Neural crest cell (in vitro differentiated cells): ENCODE measurements around the gene FLRT3. TPM values are rescaled to one million over a fixed set of nuclear protein-coding genes. Genes with fewer than 3 reads are reported as not detected.

Experiments
- DNase-seq: peaks from one replicate; pipeline ENCODE4 v3.0.0; 2021; ENCODE audit warnings: low read depth, mixed read lengths, low spot score
- H3K27ac Mint-ChIP-seq: one replicate; pipeline ENCODE4 v1.8.0; 2021; ENCODE audit warnings: mild to moderate bottlenecking, mixed read lengths; ENCODE audit not compliant: unreplicated experiment
- H3K27me3 Mint-ChIP-seq: 2 replicates; pipeline ENCODE4 v1.8.0; 2021; ENCODE audit warnings: low read depth, mild to moderate bottlenecking, mixed read lengths
- H3K36me3 Mint-ChIP-seq: 2 replicates; pipeline ENCODE4 v1.8.0; 2021; ENCODE audit warnings: low read depth, mild to moderate bottlenecking, mixed read lengths
- H3K4me1 Mint-ChIP-seq: 2 replicates; pipeline ENCODE4 v1.8.0; 2021; ENCODE audit warnings: mixed read lengths
- H3K4me3 Mint-ChIP-seq: one replicate; pipeline ENCODE4 v1.8.0; 2021; ENCODE audit warnings: mild to moderate bottlenecking, mixed read lengths
- H3K9me3 Mint-ChIP-seq: 2 replicates; pipeline ENCODE4 v1.8.0; 2021; ENCODE audit warnings: mixed read lengths
- CTCF ChIP-seq: fragments of 200-600 bp; sonication (generic); conservative IDR thresholded peaks from 2 replicates; pipeline ENCODE4 v1.5.0; 2021; ENCODE audit warnings: antibody characterized with exemption, mild to moderate bottlenecking
- total RNA-seq: library from RNA; stranded (reverse); gene quantifications from 2 replicates; pipeline ENCODE4 v1.2.1, GENCODE V29; 2021

Gene FLRT3
- total RNA-seq, 1 donor from 2014 or later: 35.2 TPM

GRCh38 chr20:14378326-14378725 lies 40.9 kb upstream of the FLRT3 start:
- Mint-ChIP-seq H3K4me3 (no peak overlapping the region), H3K36me3 (peaks cover 10% of the 10 kb centered on the region), H3K4me1 (peaks cover 48% of the 10 kb centered on the region), H3K27me3 (no peaks in the 10 kb centered on the region), H3K9me3 (peaks cover 5% of the 10 kb centered on the region), H3K27ac (no peak overlapping the region)
- no peak for TF ChIP-seq CTCF
- DNase-seq: no peak

- Mint-ChIP-seq H3K9me3 (peaks cover 4% of the 10 kb centered on the region), H3K4me3 (peak overlapping the region; percentile 71), H3K27ac (peak overlapping the region; percentile 59), H3K4me1 (peaks cover 66% of the 10 kb centered on the region), H3K36me3 (peaks cover 8% of the 10 kb centered on the region), H3K27me3 (no peaks in the 10 kb centered on the region)
- no peak for TF ChIP-seq CTCF
- no peak for DNase-seq
Observed at GRCh38 chr20:14375416-14375985, 38.1 kb upstream of the FLRT3 start.

- H3K27ac Mint-ChIP-seq: no peak overlapping the region
- peaks cover 4% of the 10 kb centered on the region for H3K9me3 Mint-ChIP-seq
- peak overlapping the region; percentile 63 for H3K4me3 Mint-ChIP-seq
- H3K4me1 Mint-ChIP-seq: peaks cover 70% of the 10 kb centered on the region
- DNase-seq: no peak
- no peak for TF ChIP-seq CTCF
- peaks cover 4% of the 10 kb centered on the region for H3K36me3 Mint-ChIP-seq
- H3K27me3 Mint-ChIP-seq: no peaks in the 10 kb centered on the region
Observed at GRCh38 chr20:14374196-14374595, 36.8 kb upstream of the FLRT3 start.

- no peak overlapping the region for H3K4me3 Mint-ChIP-seq
- H3K9me3 Mint-ChIP-seq: peaks cover 8% of the 10 kb centered on the region
- H3K36me3 Mint-ChIP-seq: peaks cover 8% of the 10 kb centered on the region
- no peaks in the 10 kb centered on the region for H3K27me3 Mint-ChIP-seq
- H3K4me1 Mint-ChIP-seq: peaks cover 6% of the 10 kb centered on the region
- H3K27ac Mint-ChIP-seq: no peak overlapping the region
- TF ChIP-seq CTCF: no peak
- no peak for DNase-seq
Observed at GRCh38 chr20:14361509-14362345, 24.3 kb upstream of the FLRT3 start.

- no peak for TF ChIP-seq CTCF
- H3K27me3 Mint-ChIP-seq: no peaks in the 10 kb centered on the region
- no peak for DNase-seq
- peaks cover 11% of the 10 kb centered on the region for H3K4me1 Mint-ChIP-seq
- no peak overlapping the region for H3K27ac Mint-ChIP-seq
- peaks cover 3% of the 10 kb centered on the region for H3K9me3 Mint-ChIP-seq
- no peak overlapping the region for H3K4me3 Mint-ChIP-seq
- peaks cover 5% of the 10 kb centered on the region for H3K36me3 Mint-ChIP-seq
Observed at GRCh38 chr20:14360416-14360815, 23.0 kb upstream of the FLRT3 start.
